Activated CD8-positive, alpha-beta T cell treated with anti-CD3 and anti-CD28 coated beads, Interleukin-2, amount 10 ng/mL, durations not matched to agents 7 days and 5 days (primary cell): ENCODE results near the gene MAP2K2. TPM values are rescaled to one million over a fixed set of nuclear protein-coding genes. Genes with fewer than 3 reads are reported as not detected.

ENCODE experiments used
- ATAC-seq: fragments of 150-1000 bp; cut with Tn5 transposase; one replicate; pipeline ENCODE4 v1.10.0; 2021; ENCODE audit warnings: moderate library complexity
- CTCF ChIA-PET: fragments of 350-600 bp; sonication (Branson Sonifier 250); formaldehyde crosslinking; loops from one replicate; lab custom pipeline; 2021; ENCODE audit warnings: antibody characterized with exemption; lab: Charles Lee
- POLR2A ChIA-PET: fragments of 350-600 bp; sonication (Branson Sonifier 250); formaldehyde crosslinking; loops from one replicate; lab custom pipeline; 2021; ENCODE audit warnings: antibody characterized with exemption; lab: Charles Lee
- DNase-seq: peaks from one replicate; pipeline ENCODE4 v3.0.0-alpha.2; 2020
- H3K27ac Mint-ChIP-seq: one replicate; pipeline ENCODE4 v1.8.0; 2021; ENCODE audit warnings: mild to moderate bottlenecking, mixed read lengths
- H3K27me3 Mint-ChIP-seq: one replicate; pipeline ENCODE4 v1.8.0; 2021; ENCODE audit warnings: low read depth, mixed read lengths
- H3K36me3 Mint-ChIP-seq: one replicate; pipeline ENCODE4 v1.8.0; 2021; ENCODE audit warnings: low read depth, mixed read lengths
- H3K4me1 Mint-ChIP-seq: one replicate; pipeline ENCODE4 v1.8.0; 2021; ENCODE audit warnings: low read depth, mixed read lengths
- H3K4me3 Mint-ChIP-seq: one replicate; pipeline ENCODE4 v1.8.0; 2021; ENCODE audit warnings: mild to moderate bottlenecking, mixed read lengths
- H3K9me3 Mint-ChIP-seq: one replicate; pipeline ENCODE4 v1.8.0; 2022; ENCODE audit warnings: mixed read lengths; ENCODE audit not compliant: insufficient read depth
- total RNA-seq, 2 experiments: library from RNA; stranded (reverse); gene quantifications; one replicate each; pipeline ENCODE4 v1.2.3, GENCODE V29; 2021

Gene MAP2K2
- total RNA-seq, 2 experiments from 2014 or later, result 218 to 234 TPM

DNA sequence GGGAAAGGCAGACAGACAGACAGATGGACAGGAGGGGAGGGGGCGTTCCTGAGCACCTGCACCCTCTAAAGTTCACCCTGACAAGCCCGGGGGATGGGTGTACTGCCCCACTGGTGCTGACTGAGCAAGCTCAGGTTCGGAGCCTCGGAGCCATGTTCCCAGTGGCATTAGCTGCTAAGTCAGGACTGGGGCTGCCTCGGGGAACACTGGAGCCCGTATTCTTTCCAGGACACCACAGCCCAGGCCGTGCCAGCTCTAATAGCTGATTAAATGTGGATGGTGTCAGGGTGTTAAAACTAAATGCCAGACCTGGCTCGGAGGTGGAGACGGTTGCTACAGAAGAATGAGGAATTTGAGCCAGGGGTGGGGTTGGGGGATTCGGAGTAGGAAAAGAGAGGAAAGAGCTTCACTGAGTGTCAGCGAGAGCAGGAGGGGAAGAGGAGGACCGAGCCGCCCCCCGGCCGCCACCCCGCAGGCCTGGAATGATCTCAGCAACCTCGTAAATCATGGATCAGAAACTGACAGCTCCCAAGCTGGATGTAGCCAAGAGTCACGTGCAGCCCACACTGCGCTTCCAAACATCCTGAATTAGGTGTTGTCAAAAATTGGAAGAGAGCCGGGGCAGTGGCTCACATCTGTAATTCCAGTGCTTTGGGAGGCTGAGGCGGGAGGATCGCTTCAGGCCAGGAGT is 10.4 kb downstream of the MAP2K2 start:
- H3K27ac Mint-ChIP-seq, result peak overlapping the region; percentile 85
- DNase-seq (no peak), ATAC-seq (no peak)
- ChIA-PET POLR2A (interaction anchor here (1.3 kb wide), 1 partner anchor 44 kb away, joined by 3 read pairs; no protein-coding TSS in a partner anchor), CTCF (interaction anchor here (1.4 kb wide), 1 partner anchor 26 kb away, joined by 6 read pairs; no protein-coding TSS in a partner anchor)
- H3K4me3 Mint-ChIP-seq, result no peak overlapping the region
- no peaks in the 10 kb centered on the region for H3K27me3 Mint-ChIP-seq
- H3K36me3 Mint-ChIP-seq, result peaks cover 82% of the 10 kb centered on the region
- H3K4me1 Mint-ChIP-seq, result peaks cover 78% of the 10 kb centered on the region
- H3K9me3 Mint-ChIP-seq, result no peaks in the 10 kb centered on the region

DNA sequence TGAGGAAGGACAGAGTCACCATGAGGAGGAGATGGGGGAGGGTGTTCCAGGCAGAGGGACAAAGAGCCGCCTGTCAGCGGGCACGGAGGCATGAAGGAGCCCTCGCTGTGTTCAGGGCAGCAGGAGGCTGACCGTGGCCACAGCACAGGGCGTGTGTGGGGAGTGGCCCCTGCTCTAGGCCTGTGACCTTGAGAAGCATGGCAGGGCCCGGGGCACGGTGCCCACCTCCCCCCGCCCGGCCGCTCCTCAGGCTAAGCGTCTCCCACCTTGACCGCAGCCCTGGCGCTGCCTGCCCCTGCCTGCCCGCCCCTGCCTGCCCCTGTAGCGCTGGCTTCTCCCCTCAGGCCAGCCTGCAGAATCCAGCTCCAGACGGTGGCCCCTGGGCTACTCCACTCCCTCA is 11.6 kb downstream of the MAP2K2 start:
- H3K27me3 Mint-ChIP-seq, result no peaks in the 10 kb centered on the region
- H3K36me3 Mint-ChIP-seq, result peaks cover 86% of the 10 kb centered on the region
- no peak overlapping the region for H3K4me3 Mint-ChIP-seq
- DNase-seq (no peak), ATAC-seq (no peak)
- POLR2A ChIA-PET, result interaction anchor here (1.3 kb wide), 1 partner anchor 43 kb away, joined by 3 read pairs; no protein-coding TSS in a partner anchor
- CTCF ChIA-PET, result interaction anchor here (1.4 kb wide), 1 partner anchor 27 kb away, joined by 6 read pairs; no protein-coding TSS in a partner anchor
- H3K27ac Mint-ChIP-seq, result peak overlapping the region; percentile 42
- H3K9me3 Mint-ChIP-seq, result no peaks in the 10 kb centered on the region
- peaks cover 86% of the 10 kb centered on the region for H3K4me1 Mint-ChIP-seq

DNA sequence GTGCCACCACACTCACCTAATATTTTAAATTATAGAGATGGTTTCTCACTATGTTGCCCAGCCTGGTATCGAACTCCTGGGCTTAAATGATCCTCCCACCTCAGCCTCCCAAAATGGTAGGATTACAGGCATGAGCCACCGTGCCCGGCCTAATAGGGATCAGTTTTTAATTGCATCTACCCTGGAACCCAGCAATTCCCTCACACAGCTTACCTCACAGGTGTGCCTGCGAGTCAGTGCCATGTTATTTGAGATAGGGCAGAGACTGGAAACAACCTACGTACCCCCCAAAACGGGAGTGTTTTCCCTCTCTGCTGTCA is 14.3 kb downstream of the MAP2K2 start:
- POLR2A ChIA-PET, result interaction anchor here (0.8 to 2.3 kb wide), 6 partner anchors 10 to 124 kb away, joined by 3 to 19 read pairs (median 4); partner anchors contain the start of gene EEF2
- H3K4me3 Mint-ChIP-seq, result peak overlapping the region; percentile 48
- H3K4me1 Mint-ChIP-seq, result peaks cover 84% of the 10 kb centered on the region
- no peak for ATAC-seq
- no peaks in the 10 kb centered on the region for H3K9me3 Mint-ChIP-seq
- CTCF ChIA-PET, result interaction anchor here (0.9 to 2.0 kb wide), 10 partner anchors 16 to 347 kb away, joined by 3 to 22 read pairs (median 4); partner anchors contain the start of genes EEF2, MRPL54 and ZBTB7A
- DNase-seq, result no peak
- peak overlapping the region; percentile 97 for H3K27ac Mint-ChIP-seq
- H3K27me3 Mint-ChIP-seq, result no peaks in the 10 kb centered on the region
- peaks cover 90% of the 10 kb centered on the region for H3K36me3 Mint-ChIP-seq

DNA sequence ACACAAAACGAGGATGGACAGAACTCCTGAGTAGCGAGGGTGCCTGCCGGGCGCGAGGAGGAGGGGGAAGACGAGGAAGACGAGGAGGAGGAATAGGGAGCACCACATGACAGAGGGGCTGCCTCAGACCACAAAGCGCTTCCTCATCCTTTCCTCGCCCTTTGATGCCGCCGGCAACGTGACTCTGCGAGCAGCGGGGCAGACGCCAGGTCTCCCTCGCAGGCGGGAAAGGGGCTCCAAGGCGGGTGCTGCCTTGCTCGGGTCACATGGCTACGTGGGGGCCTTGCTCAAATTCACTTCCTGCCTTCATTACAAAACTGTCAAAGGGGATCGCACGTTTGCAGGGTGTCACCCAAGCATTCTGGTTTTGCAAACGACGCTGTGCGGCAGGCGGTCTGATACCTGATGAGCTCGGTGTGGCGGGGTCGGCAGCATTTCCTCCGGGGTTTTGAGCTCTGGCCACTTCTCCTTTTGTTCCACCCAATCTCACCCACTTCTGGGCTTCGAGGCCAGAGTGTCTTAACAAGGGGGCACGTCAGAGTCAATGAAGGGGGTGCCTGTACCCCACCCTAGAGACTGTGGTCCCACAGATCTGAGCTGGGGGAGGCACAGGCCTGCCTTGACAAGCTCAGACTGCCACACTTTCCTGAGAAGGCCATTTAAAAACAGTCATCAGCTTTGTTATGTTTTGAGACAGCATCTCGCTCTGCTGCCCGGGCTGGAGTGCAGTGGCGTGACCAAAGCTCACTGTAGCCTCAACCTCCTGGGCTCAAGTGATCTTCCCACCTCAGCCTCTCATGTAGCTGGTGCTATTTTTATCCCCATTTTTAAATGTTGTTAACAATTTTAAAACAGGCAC is 14.9 kb downstream of the MAP2K2 start:
- Mint-ChIP-seq H3K27ac (peak overlapping the region; percentile 97), H3K9me3 (no peaks in the 10 kb centered on the region), H3K36me3 (peaks cover 85% of the 10 kb centered on the region), H3K27me3 (no peaks in the 10 kb centered on the region), H3K4me1 (peaks cover 84% of the 10 kb centered on the region), H3K4me3 (peak overlapping the region; percentile 48)
- POLR2A ChIA-PET, result interaction anchor here (0.8 to 2.3 kb wide), 7 partner anchors 11 to 124 kb away, joined by 3 to 19 read pairs (median 4); partner anchors contain the start of gene EEF2
- DNase-seq (peak; percentile 93), ATAC-seq (peak; percentile 68)
- CTCF ChIA-PET, result interaction anchor here (0.9 to 2.0 kb wide), 10 partner anchors 16 to 347 kb away, joined by 3 to 22 read pairs (median 4); partner anchors contain the start of genes EEF2, MRPL54 and ZBTB7A

DNA sequence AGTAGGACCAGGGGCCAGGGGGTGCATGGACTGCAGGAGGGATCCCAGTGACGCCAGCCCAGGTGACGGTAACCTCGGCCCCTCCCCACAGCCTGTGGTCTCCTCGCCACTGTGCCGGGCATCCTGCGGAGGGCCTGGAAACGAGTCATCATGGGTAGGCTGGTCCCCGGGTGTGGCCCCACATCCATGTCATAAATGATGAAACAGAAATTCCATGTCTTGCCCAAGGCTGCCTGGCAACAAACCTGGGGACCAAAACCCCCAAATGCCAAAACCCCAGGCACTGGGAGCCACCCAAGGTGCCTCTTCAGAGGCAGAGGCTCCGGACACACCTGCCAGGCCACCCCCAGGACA is 20.9 kb downstream of the MAP2K2 start:
- ATAC-seq (no peak), DNase-seq (no peak)
- ChIA-PET POLR2A (interaction anchor here (0.8 to 3.1 kb wide), 4 partner anchors 9 to 36 kb away, joined by 3 to 32 read pairs (median 12); no protein-coding TSS in a partner anchor), CTCF (interaction anchor here (2.2 to 2.5 kb wide), 2 partner anchors 14 to 37 kb away, joined by 14 to 19 read pairs; no protein-coding TSS in a partner anchor)
- Mint-ChIP-seq H3K27ac (peak overlapping the region; percentile 99), H3K4me1 (peaks cover 48% of the 10 kb centered on the region), H3K36me3 (peaks cover 53% of the 10 kb centered on the region), H3K9me3 (no peaks in the 10 kb centered on the region), H3K27me3 (no peaks in the 10 kb centered on the region), H3K4me3 (no peak overlapping the region)

DNA sequence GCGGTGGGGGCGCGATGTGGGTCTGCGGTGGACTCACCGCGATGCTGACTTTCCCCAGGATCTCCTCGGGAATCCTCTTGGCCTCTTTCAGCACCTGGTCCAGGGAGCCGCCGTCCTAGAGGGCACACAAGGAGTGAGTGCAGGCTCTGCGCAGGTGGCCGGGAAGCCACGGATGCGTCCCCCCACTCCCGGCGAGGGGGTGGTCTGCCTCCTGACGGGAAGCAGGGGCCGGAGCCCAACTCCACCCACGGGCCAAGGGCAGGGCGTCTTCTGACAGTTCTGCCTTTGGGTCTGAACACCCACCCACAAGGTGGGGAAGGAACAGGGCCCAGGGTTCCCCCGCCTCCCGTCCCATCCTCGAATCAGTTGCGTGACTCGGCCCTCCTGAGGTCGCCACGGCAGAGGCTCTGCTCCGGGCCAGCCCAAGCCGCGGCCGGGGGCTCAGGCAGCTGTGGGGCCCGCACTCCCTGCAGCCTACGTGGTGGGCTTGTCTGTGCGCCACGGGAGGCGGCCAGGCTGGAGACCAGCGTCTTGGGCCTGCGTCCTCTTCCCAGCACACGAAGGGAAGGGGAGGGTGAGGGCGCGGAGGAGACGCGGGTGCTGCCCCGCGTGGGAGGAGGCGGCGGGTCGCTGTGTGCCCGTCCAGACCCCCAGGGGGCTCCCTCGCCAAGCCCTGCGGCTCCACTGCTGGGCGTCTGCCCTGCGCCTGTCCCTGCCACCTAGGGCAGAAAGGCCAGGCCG is 21.4 kb downstream of the MAP2K2 start:
- Mint-ChIP-seq H3K36me3 (peaks cover 51% of the 10 kb centered on the region), H3K4me3 (no peak overlapping the region), H3K27me3 (no peaks in the 10 kb centered on the region), H3K4me1 (peaks cover 43% of the 10 kb centered on the region), H3K9me3 (no peaks in the 10 kb centered on the region), H3K27ac (no peak overlapping the region)
- ChIA-PET POLR2A (no interaction called here), CTCF (no interaction called here)
- no peak for ATAC-seq
- no peak for DNase-seq

DNA sequence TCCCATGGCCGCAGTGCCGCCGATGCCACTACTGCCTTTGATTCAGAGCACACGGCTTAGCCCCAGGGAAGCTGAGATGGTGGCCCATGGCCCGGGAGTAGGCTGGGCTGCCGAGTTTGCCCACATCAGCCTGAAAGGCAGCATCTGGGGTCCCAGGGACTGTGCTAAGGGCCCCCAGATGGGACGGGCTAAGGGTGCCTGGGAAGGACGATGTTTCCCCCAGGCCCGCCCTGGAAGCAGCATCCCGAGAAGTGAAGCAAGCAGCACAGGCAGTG is 22.5 kb downstream of the MAP2K2 start:
- H3K9me3 Mint-ChIP-seq, result no peaks in the 10 kb centered on the region
- no peak overlapping the region for H3K4me3 Mint-ChIP-seq
- ChIA-PET CTCF (no interaction called here), POLR2A (no interaction called here)
- H3K27ac Mint-ChIP-seq, result no peak overlapping the region
- DNase-seq, result no peak
- H3K36me3 Mint-ChIP-seq, result peaks cover 52% of the 10 kb centered on the region
- no peak for ATAC-seq
- H3K4me1 Mint-ChIP-seq, result peaks cover 39% of the 10 kb centered on the region
- no peaks in the 10 kb centered on the region for H3K27me3 Mint-ChIP-seq

DNA sequence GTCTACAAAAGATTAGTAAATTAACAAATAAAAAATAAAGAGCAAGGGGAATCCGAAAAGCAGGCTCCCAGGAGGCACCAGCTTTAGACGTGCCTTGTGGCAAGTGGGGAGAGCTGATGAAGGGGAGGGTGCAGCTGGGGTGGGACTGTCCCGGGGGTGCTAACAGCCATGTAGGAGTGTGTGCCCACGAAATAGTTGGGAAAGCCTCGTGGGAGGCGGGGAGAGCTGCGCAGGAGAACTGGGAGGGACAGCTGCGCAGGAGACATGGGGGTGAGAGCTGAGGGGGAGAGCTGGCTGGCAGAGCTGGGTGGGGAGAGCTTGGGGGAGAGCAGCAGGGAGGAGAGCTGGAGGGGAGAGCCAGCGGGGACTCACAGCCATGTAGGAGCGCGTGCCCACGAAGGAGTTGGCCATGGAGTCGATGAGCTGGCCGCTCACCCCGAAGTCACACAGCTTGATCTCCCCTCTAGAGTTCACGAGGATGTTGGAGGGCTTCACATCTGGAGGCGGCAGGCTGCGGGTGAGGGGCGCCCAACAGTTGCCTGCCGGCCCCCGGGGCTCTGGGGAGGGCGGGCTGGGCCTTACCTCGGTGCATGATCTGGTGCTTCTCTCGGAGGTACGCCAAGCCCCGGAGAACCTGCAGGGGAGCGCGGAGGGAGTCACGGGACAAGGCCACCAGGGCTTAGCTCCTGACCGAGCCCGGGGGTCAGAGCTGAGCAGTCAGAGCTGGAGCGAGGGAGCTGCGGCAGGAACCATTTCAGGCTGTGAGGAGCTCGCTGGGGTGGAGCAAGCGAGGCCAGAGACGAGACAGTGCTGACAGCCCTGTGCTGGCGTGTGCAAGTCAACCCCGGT is 23.1 kb downstream of the MAP2K2 start:
- peaks cover 36% of the 10 kb centered on the region for H3K4me1 Mint-ChIP-seq
- H3K9me3 Mint-ChIP-seq, result no peaks in the 10 kb centered on the region
- ChIA-PET CTCF (interaction anchor here (0.8 kb wide), 1 partner anchor 12 kb away, joined by 3 read pairs; no protein-coding TSS in a partner anchor), POLR2A (no interaction called here)
- no peaks in the 10 kb centered on the region for H3K27me3 Mint-ChIP-seq
- DNase-seq, result no peak
- H3K27ac Mint-ChIP-seq, result no peak overlapping the region
- H3K36me3 Mint-ChIP-seq, result peaks cover 51% of the 10 kb centered on the region
- no peak overlapping the region for H3K4me3 Mint-ChIP-seq
- ATAC-seq, result no peak

DNA sequence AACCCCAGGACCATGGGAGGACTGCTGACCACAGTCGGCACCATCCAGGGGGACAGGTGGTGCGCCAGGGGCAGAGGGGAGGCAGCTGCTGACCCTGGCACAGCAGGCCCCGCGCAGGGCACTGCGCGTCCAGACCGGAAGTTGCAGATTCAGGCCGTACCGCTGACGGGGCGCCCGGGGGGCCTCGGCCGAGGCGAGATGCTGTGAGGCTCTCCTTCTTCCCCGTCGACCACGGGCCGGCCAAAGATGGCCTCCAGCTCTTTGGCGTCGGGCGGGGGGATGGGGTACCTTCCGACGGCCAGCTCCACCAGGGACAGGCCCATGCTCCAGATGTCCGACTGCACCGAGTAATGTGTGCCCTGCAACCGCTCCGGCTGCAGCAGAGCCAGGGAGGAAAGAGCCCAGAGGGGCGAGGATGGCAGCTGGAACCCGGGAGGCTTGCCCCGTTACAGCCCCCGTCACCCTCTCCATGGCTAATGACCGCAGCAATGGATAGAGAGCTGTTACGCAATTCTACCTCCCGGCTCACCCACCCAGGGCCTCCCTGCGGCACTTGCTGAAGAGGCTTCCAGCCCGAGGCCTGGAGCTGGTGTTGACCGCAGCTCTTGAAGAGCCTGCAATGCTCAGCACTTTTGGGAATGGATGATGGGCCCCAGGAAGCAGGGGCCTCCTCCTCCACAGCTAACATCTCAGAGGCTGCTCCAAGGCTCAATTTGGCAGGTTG is 24.7 kb downstream of the MAP2K2 start:
- H3K27ac Mint-ChIP-seq, result no peak overlapping the region
- ATAC-seq (no peak), DNase-seq (no peak)
- H3K9me3 Mint-ChIP-seq, result no peaks in the 10 kb centered on the region
- H3K4me1 Mint-ChIP-seq, result peaks cover 22% of the 10 kb centered on the region
- POLR2A ChIA-PET, result interaction anchor here (1.3 to 2.2 kb wide), 2 partner anchors 10 to 21 kb away, joined by 3 to 6 read pairs; no protein-coding TSS in a partner anchor
- H3K27me3 Mint-ChIP-seq, result no peaks in the 10 kb centered on the region
- H3K36me3 Mint-ChIP-seq, result peaks cover 45% of the 10 kb centered on the region
- H3K4me3 Mint-ChIP-seq, result no peak overlapping the region
- CTCF ChIA-PET, result interaction anchor here (0.7 kb wide), 1 partner anchor 1063 kb away, joined by 3 read pairs; no protein-coding TSS in a partner anchor

DNA sequence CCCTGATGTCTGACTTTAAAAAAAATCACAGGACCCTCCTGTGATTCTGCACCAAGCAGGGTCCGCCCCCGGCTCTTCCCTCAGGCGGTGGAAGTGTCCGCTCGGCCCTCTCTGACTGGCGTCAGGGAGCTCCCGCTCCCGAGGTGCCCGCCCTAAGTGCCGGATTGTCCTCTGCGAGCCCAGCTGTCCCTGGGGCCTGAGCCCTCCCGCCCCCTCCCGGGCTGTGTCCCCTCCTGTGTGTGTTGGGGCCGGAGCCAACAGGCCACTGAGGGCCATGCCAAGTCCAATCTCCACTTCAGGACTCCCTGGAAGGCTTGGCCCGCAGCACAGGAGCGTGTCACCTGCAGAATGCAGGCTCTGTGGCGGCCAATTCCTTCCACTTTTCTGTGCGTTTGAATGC is 25.4 kb downstream of the MAP2K2 start:
- peaks cover 45% of the 10 kb centered on the region for H3K36me3 Mint-ChIP-seq
- no peak for ATAC-seq
- H3K27me3 Mint-ChIP-seq, result no peaks in the 10 kb centered on the region
- DNase-seq, result no peak
- peaks cover 19% of the 10 kb centered on the region for H3K4me1 Mint-ChIP-seq
- CTCF ChIA-PET, result no interaction called here
- no peak overlapping the region for H3K4me3 Mint-ChIP-seq
- no peaks in the 10 kb centered on the region for H3K9me3 Mint-ChIP-seq
- no peak overlapping the region for H3K27ac Mint-ChIP-seq
- POLR2A ChIA-PET, result interaction anchor here (1.3 to 2.2 kb wide), 2 partner anchors 9 to 20 kb away, joined by 3 to 6 read pairs; no protein-coding TSS in a partner anchor
